ENCODE data around the gene TCF20.

Gene TCF20

GRCh38 chr22:42279425-42280020, 9.1 kb upstream of the TCF20 start:
- H3K36me3 Mint-ChIP-seq (ENCODE audit: low read depth): no peaks in the 10 kb centered on the region
- H3K27ac Mint-ChIP-seq: no peak overlapping the region
- DNase-seq: no peak
- peaks cover 63% of the 10 kb centered on the region for H3K27me3 Mint-ChIP-seq (ENCODE audit: low read depth, poor library complexity)
- H3K9me3 Mint-ChIP-seq: no peaks in the 10 kb centered on the region
- H3K4me3 Mint-ChIP-seq: no peak overlapping the region
- TF ChIP-seq CTCF (IDR thresholded peaks at IDR 0.05): no peak
- peaks cover 37% of the 10 kb centered on the region for H3K4me1 Mint-ChIP-seq

- Mint-ChIP-seq H3K27me3 (ENCODE audit: low read depth, poor library complexity) (peaks cover 68% of the 10 kb centered on the region), H3K27ac (no peak overlapping the region), H3K4me3 (no peak overlapping the region), H3K9me3 (no peaks in the 10 kb centered on the region), H3K36me3 (ENCODE audit: low read depth) (no peaks in the 10 kb centered on the region), H3K4me1 (peaks cover 42% of the 10 kb centered on the region)
- TF ChIP-seq CTCF (IDR thresholded peaks at IDR 0.05): no peak
- DNase-seq: no peak
These were observed 7.7 kb upstream of the TCF20 start for GRCh38 chr22:42277988-42278776.

- TF ChIP-seq CTCF (IDR thresholded peaks at IDR 0.05): no peak
- Mint-ChIP-seq H3K9me3 (no peaks in the 10 kb centered on the region), H3K4me3 (no peak overlapping the region), H3K4me1 (peaks cover 35% of the 10 kb centered on the region), H3K27ac (no peak overlapping the region), H3K36me3 (ENCODE audit: low read depth) (no peaks in the 10 kb centered on the region), H3K27me3 (ENCODE audit: low read depth, poor library complexity) (peaks cover 69% of the 10 kb centered on the region)
- no peak for DNase-seq
These were observed 6.8 kb upstream of the TCF20 start for GRCh38 chr22:42277232-42277753.

- no peak for TF ChIP-seq CTCF (IDR thresholded peaks at IDR 0.05)
- H3K27ac Mint-ChIP-seq: no peak overlapping the region
- no peaks in the 10 kb centered on the region for H3K9me3 Mint-ChIP-seq
- peaks cover 59% of the 10 kb centered on the region for H3K27me3 Mint-ChIP-seq (ENCODE audit: low read depth, poor library complexity)
- peaks cover 24% of the 10 kb centered on the region for H3K4me1 Mint-ChIP-seq
- H3K4me3 Mint-ChIP-seq: no peak overlapping the region
- no peaks in the 10 kb centered on the region for H3K36me3 Mint-ChIP-seq (ENCODE audit: low read depth)
- DNase-seq: no peak
These were observed 5.5 kb upstream of the TCF20 start for GRCh38 chr22:42275970-42276369.

- TF ChIP-seq CTCF (IDR thresholded peaks at IDR 0.05): no peak
- Mint-ChIP-seq H3K4me1 (peaks cover 24% of the 10 kb centered on the region), H3K27me3 (ENCODE audit: low read depth, poor library complexity) (peaks cover 52% of the 10 kb centered on the region), H3K4me3 (no peak overlapping the region), H3K36me3 (ENCODE audit: low read depth) (no peaks in the 10 kb centered on the region), H3K9me3 (no peaks in the 10 kb centered on the region), H3K27ac (no peak overlapping the region)
- DNase-seq: no peak
These were observed 4.7 kb upstream of the TCF20 start for GRCh38 chr22:42275176-42275575.

Data from nephron progenitor cell (in vitro differentiated cells).